B cell (primary cell): Measurements from ENCODE around the gene ABITRAM.

Experiments used
- EZH2 ChIP-seq: IDR thresholded peaks from 2 replicates; pipeline ENCODE4 v1.6.1; 2012; ENCODE audit warnings: borderline replicate concordance, low read depth, mild to moderate bottlenecking, moderate library complexity, low read length; ENCODE audit not compliant: insufficient read depth, poor library complexity, severe bottlenecking
- TF ChIP-seq, protein P1 (sequence below): fragments of 200-600 bp; IDR thresholded peaks from one replicate; pipeline ENCODE4 v1.8.0; 2022; ENCODE audit warnings: antibody characterized with exemption, mild to moderate bottlenecking

DNA sequence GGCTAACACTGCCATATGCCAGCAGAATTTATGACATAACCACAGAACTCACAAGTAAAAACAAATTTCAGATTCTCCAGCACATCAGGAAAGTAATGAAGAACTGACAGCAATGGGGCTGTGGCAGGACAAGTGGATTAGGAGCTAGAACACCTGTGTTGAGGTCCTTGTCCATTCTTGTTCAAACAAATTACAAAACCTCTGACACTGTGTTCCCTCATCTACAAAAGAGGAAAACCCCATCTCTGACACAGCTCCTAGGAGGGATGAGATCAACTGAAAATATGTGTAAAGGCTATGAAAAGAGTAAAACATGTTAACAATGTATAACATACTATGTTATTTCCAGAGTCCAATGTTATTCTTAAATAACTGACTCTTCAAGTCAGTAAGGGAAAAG is 23.8 kb upstream of the ABITRAM start:
- TF ChIP-seq, protein P1, sequence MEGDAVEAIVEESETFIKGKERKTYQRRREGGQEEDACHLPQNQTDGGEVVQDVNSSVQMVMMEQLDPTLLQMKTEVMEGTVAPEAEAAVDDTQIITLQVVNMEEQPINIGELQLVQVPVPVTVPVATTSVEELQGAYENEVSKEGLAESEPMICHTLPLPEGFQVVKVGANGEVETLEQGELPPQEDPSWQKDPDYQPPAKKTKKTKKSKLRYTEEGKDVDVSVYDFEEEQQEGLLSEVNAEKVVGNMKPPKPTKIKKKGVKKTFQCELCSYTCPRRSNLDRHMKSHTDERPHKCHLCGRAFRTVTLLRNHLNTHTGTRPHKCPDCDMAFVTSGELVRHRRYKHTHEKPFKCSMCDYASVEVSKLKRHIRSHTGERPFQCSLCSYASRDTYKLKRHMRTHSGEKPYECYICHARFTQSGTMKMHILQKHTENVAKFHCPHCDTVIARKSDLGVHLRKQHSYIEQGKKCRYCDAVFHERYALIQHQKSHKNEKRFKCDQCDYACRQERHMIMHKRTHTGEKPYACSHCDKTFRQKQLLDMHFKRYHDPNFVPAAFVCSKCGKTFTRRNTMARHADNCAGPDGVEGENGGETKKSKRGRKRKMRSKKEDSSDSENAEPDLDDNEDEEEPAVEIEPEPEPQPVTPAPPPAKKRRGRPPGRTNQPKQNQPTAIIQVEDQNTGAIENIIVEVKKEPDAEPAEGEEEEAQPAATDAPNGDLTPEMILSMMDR = no peak
- no peak for TF ChIP-seq EZH2
